Measurements from ENCODE around the gene TTLL6. TPM values are rescaled to one million over a fixed set of nuclear protein-coding genes. Genes with fewer than 3 reads are reported as not detected.
A peak's percentile ranks its signal among the peaks of the same experiment; 100 is the strongest.

Gene TTLL6
- total and polyA plus RNA-seq, 2 of the 8 experiments (the other 6 are each of a cell fraction or from before 2014, with no cell fraction given), result 2.6 to 4.3 TPM

DNA sequence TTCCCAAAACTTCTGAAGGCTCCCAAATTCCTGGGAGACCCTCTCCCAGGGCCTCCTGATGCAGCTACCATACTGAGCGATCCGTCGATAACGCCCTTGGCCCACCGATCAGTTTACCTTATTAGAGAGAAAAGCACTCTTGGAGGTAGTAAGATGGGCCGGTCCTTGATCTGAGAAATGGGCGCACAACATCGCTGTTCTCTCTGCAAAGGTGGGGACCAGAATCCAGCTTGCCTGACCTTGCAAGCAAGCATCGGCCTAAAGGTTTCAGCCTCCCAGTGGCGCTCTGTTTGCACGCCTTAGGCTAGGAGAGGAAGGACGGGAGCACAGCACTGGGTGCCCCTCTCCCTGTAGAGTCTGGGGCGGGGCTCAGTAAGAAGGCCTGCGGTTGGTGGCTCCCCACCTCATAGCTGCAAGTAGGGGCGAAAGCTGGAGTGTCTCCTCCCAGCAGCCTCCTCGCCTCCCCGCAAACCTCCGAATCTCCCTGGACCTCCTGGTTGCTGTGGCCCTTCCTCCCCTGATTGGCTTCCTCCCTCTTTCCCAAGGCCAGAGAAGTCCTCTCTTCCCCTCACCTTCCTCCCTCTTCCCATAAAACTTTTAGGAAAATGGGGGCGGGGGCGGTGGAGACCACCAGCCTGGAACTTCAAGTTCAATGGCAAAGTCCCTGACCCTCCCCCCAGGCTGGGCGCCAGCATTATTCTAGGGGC, 94.7 kb downstream of the TTLL6 start, which contains the start of gene PRAC1:
Gene PRAC1, minus strand, starts transcription at position 318 of the 707 bp plus-strand sequence. Its CDS starts 126 bp downstream, at position 192.
- H2BK5ac ChIP-seq (ENCODE audit: low read depth, low read length), result no peak within 1 kb of the TSS
- no peaks in the 10 kb centered on the region for H3K79me2 ChIP-seq (ENCODE audit: control insufficient read depth in 1 of 2, insufficient read depth in 2 of 2, low read length in 2 of 2)
- DNase-seq (ENCODE audit: low read depth in 1 of 2, low spot score in 2 of 2) (peak in 1 of 2 experiments; percentile 62), FAIRE-seq (no peak)
- H4K20me1 ChIP-seq (replicated peaks in 1 of 2; ENCODE audit: control insufficient read depth in 1 of 2, insufficient read depth in 2 of 2, low read length in 2 of 2), result peaks cover 27 to 38% of the 10 kb centered on the region in 2 experiments
- no peak within 1 kb of the TSS for H2AFZ ChIP-seq (ENCODE audit: low read length)
- H2AK5ac ChIP-seq (ENCODE audit: low read depth, low read length), result 0 out of 2 replicates have a peak within 1 kb of the TSS, but pooled peaks have one; percentile 34
- WGBS, 2 experiments (ENCODE audit: extremely low coverage in 1 of 2, insufficient coverage in 1 of 2, insufficient read length in 1 of 2, insufficient replicate concordance in 2 of 2, low coverage in 1 of 2, low lambda C conversion rate in 2 of 2, missing lambda C conversion rate in 1 of 2), result 7% methylated on average over 18 of the region's 21 CpGs; no CpG with 5 or more reads in 1 of the 2 experiments
- POLR2A ChIA-PET (ENCODE audit: partially characterized antibody), result no interaction called here
- H4K91ac ChIP-seq (replicated peaks; ENCODE audit: insufficient read length, low read length), result no peak within 1 kb of the TSS
- H3K9ac ChIP-seq (replicated peaks in 1 of 4; ENCODE audit: extremely low read depth in 1 of 4, low read depth in 3 of 4, low read length in 3 of 4), result no peak within 1 kb of the TSS
- H2BK120ac ChIP-seq (replicated peaks; ENCODE audit: low read depth, low read length), result no peak within 1 kb of the TSS
- no peak within 1 kb of the TSS for H3K56ac ChIP-seq (replicated peaks; ENCODE audit: insufficient read length, low read depth, low read length)
- peak within 1 kb of the TSS in 3 of 4 experiments; percentile 5 to 50 (median 26); a peak in 2 of 8 replicates for H3K4me3 ChIP-seq (ENCODE audit: extremely low read depth in 1 of 4, insufficient read depth in 2 of 4, low read depth in 3 of 4, low read length in 4 of 4)
- peaks cover 7% of the 10 kb centered on the region; the same call in 1 of the 2 replicates for H3K23me2 ChIP-seq (ENCODE audit: low read depth, low read length)
- 0 out of 2 replicates have a peak within 1 kb of the TSS, but pooled peaks have one; percentile 38 for H3K18ac ChIP-seq (ENCODE audit: extremely low read depth, low read length)
- H3K4me2 ChIP-seq (ENCODE audit: insufficient read depth in 1 of 2, low read depth in 2 of 2, low read length in 2 of 2), result peak within 1 kb of the TSS; percentile 54 to 56
- no peak within 1 kb of the TSS for H2BK15ac ChIP-seq (ENCODE audit: low read length)
- H3K23ac ChIP-seq (ENCODE audit: insufficient read length), result no peak within 1 kb of the TSS
- H3K27ac ChIP-seq (ENCODE audit: low read depth, low read length), result no peak within 1 kb of the TSS
- no peaks in the 10 kb centered on the region; a peak in 1 of 8 replicates for H3K36me3 ChIP-seq (ENCODE audit: control insufficient read depth in 2 of 4, insufficient read depth in 4 of 4, low read length in 3 of 4)
- peak within 1 kb of the TSS; percentile 90 for H2BK12ac ChIP-seq (ENCODE audit: low read depth, low read length)
- H3K14ac ChIP-seq (ENCODE audit: insufficient read length), result no peak within 1 kb of the TSS
- peaks cover 94 to 100% (median 98%) of the 10 kb centered on the region in 4 experiments for H3K27me3 ChIP-seq (replicated peaks in 1 of 4; ENCODE audit: control insufficient read depth in 3 of 4, extremely low read depth in 1 of 4, insufficient read depth in 3 of 4, low read length in 3 of 4)
- no peak within 1 kb of the TSS for H3K4ac ChIP-seq (replicated peaks; ENCODE audit: insufficient read length, low read depth, low read length)
- no peaks in the 10 kb centered on the region for H3K79me1 ChIP-seq (ENCODE audit: low read depth, low read length)
- no peak within 1 kb of the TSS for H4K5ac ChIP-seq (ENCODE audit: insufficient read length, low read depth, low read length)
- CTCF ChIA-PET (ENCODE audit: partially characterized antibody), result interaction anchor here (0.6 to 13.5 kb wide), 14 partner anchors 14 to 818 kb away, joined by 3 to 147 read pairs (median 11); no protein-coding TSS in a partner anchor
- H2BK20ac ChIP-seq (ENCODE audit: low read length), result 0 out of 2 replicates have a peak within 1 kb of the TSS, but pooled peaks have one; percentile 21
- no peaks in the 10 kb centered on the region for H3K9me3 ChIP-seq (ENCODE audit: insufficient read depth in 2 of 2, low read depth in 1 of 2, low read length in 1 of 2)
- peaks cover 11 to 39% (median 21%) of the 10 kb centered on the region in 4 experiments; a peak in 6 of 7 replicates for H3K4me1 ChIP-seq (replicated peaks in 1 of 4; ENCODE audit: control insufficient read depth in 3 of 4, insufficient read depth in 4 of 4, low read length in 3 of 4)
- no peak for TF ChIP-seq POLR2A (IDR thresholded peaks at IDR 0.05; ENCODE audit: control extremely low read depth in 1 of 2, low read depth in 2 of 2, low read length in 2 of 2)
- TF ChIP-seq, protein P1, sequence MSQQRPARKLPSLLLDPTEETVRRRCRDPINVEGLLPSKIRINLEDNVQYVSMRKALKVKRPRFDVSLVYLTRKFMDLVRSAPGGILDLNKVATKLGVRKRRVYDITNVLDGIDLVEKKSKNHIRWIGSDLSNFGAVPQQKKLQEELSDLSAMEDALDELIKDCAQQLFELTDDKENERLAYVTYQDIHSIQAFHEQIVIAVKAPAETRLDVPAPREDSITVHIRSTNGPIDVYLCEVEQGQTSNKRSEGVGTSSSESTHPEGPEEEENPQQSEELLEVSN (IDR thresholded peaks at IDR 0.05), result no peak
- TF ChIP-seq SUZ12 (IDR thresholded peaks at IDR 0.05; ENCODE audit: low read length), result peak; percentile 63; the same call in 1 of the 2 replicates
- TF ChIP-seq RXRA (IDR thresholded peaks at IDR 0.05; ENCODE audit: insufficient read depth, low read depth, low read length), result no peak
- peak; percentile 80 for TF ChIP-seq EZH2 (IDR thresholded peaks at IDR 0.05; ENCODE audit: low read depth, low read length, severe bottlenecking)
- no peak for TF ChIP-seq RFX5 (IDR thresholded peaks at IDR 0.05; ENCODE audit: borderline replicate concordance, low read depth, low read length)
- TF ChIP-seq RNF2 (IDR thresholded peaks at IDR 0.05; ENCODE audit: borderline replicate concordance, low read depth, low read length, missing control alignments, poor library complexity, severe bottlenecking), result peak; percentile 82
- no peak within 1 kb of the TSS for H4K8ac ChIP-seq (ENCODE audit: extremely low read depth, insufficient read depth, low read length)
